SKM-1 (cell line): Measurements from ENCODE around the gene ZNF556.
"Not testable (repeated sequence)": the region's sequence is repeated elsewhere in the genome, so short reads cannot be mapped to it uniquely, and the experiment has no call there.

ENCODE experiments used
- DNase-seq: peaks from one replicate; lab custom pipeline; 2025; ENCODE audit not compliant: unreplicated experiment; lab: John Stamatoyannopoulos, UW

ZNF556 gene

GRCh38 chr19:2903326-2903725, 36.2 kb downstream of the ZNF556 start:
- not testable (repeated sequence) for DNase-seq

- DNase-seq = no peak
Measured at GRCh38 chr19:2905918-2906519, 38.9 kb downstream of the ZNF556 start.

GRCh38 chr19:2906631-2907195, 39.6 kb downstream of the ZNF556 start:
- no peak for DNase-seq

GRCh38 chr19:2912306-2912705, 45.2 kb downstream of the ZNF556 start:
- DNase-seq = no peak

- DNase-seq = no peak
Measured at GRCh38 chr19:2917275-2918184, 50.4 kb downstream of the ZNF556 start.

GRCh38 chr19:2922987-2923386, 55.9 kb downstream of the ZNF556 start:
- no peak for DNase-seq

- DNase-seq = no peak
Measured at GRCh38 chr19:2923510-2923909, 56.4 kb downstream of the ZNF556 start.

- DNase-seq = no peak
Measured at GRCh38 chr19:2926341-2927031, 59.4 kb downstream of the ZNF556 start.

GRCh38 chr19:2927032-2927430, 59.9 kb downstream of the ZNF556 start:
- no peak for DNase-seq
